GM21717 (cell line): ENCODE results near the gene TMEM151A.
"Not testable (repeated sequence)": the region's sequence is repeated elsewhere in the genome, so short reads cannot be mapped to it uniquely, and the experiment has no call there.

Experiments
- ATAC-seq: cut with Tn5 transposase; IDR thresholded peaks from one replicate; pipeline ENCODE4 v1.9.1; 2021; ENCODE audit warnings: mild to moderate bottlenecking, moderate library complexity; ENCODE audit not compliant: unreplicated experiment

The TMEM151A gene

DNA sequence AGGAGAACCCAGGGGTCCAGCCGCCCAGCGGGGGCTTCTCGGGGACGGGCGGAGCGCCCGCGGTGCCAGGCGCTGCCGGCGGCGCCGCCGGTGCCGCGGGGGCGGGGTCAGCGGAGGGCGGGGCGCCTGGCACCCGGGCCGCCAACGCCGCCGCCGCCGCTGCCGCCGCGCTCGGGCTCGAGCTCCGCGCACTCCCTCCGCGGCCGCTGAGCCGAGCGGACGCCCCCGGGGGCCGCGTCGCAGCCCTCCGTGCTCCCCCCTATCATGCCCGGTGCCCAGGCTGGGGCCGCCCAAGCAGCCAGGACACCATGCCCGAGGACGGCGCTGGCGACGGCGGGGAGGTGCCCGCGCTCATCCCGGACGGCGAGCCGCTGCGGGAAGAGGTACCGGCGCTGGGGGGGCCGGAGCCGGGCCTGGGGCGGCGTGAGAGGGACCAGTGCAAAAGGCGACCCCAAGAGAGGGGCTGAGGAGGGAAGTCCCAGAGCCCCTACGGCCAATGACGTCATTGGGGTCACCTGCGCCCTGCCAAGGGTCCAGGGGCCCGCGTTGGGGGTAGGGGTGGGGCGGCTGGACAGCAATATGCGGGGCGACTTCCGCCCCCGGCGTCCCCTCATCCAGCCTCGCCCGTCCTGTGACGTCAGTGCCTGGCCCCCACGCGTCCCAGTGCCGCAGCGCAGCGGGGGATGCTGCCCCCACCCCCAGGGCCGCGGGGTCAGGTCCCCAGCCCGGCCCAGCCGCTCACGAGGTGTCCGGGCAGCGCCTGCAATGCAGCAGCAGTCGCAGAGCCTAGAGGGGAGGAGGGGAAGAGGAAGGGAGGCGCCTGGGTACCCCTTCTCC lies at the start of gene TMEM151A:
TSS of gene TMEM151A (plus strand) at position 189 of the 837 bp plus-strand sequence. CDS start at position 309, 120 bp downstream.
- no peak for ATAC-seq

DNA sequence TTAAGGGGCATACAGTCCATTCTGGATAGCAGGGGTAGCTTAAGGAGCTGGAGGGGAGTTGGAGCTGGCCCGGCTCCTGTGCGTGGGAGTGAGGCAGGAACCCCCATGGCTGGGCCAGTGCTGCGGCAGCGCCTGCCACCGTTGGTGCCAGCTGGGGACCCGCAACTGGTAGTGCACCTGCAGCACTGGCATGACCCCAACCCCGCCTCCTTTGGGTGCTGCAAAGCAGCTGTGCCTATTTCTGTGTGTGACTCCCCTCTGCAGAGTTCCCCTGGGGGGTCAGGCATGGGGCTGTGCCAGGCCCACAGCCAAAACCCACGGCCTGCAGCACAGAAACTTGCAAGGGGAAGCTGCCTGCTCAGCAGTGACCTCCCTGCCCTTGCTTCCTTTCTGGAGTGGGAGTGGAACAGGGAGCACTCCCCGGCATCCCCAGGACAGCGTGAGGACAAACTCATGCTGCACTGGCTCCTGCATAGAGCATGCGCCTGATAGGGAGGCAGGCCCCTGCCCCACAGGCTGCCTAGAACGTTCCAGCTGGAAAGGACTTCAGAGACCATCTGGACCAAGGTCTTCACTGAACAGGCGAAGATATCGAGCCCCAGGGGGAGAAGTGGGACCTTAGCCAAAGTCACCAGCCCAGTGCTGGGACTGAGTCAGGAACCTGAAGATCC lies 49.5 kb upstream of the TMEM151A start:
- no peak for ATAC-seq

DNA sequence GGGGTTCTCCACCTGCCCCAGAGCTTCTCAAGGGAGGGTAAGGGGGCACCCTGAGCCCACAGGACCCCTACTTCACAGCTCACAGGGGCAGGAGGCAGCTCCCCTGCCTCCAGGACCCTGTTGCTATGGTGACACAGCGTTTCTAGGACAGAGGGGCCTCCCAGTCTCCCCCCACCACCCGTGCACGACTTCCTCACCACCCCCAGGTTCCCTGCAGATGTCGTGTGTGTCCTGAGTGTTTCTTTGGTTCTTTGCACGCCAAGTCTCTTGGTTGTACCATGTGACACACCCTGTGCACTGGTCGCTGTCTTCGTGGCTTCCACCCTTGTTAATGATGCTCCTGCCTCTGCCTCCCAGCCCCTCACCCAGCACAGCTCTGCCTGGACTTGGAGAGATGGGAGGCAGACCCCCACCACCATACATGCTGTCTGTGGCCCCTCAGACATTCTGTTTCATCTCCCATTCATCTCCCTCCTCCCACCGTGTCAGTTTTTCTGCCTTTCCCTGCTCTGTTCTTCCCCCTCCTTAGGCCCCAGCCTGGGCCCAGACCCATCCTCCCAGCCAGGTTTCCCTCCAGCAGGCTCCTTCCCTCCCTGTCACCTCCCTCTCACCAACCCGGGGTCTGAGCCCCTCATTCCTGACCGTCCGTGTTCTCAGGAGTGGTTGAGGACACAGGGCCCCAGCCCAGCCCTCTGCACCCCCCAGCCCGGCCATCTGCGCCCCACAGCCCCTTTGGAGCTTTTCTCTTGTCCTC lies 47.7 kb upstream of the TMEM151A start:
- no peak for ATAC-seq

GRCh38 chr11:66247295-66247694 lies 44.4 kb upstream of the TMEM151A start:
- no peak for ATAC-seq

- ATAC-seq, result no peak
Observed at GRCh38 chr11:66247801-66248200, 43.9 kb upstream of the TMEM151A start.

- no peak for ATAC-seq
Observed at GRCh38 chr11:66248903-66249302, 42.8 kb upstream of the TMEM151A start.

GRCh38 chr11:66251809-66252208 lies 39.9 kb upstream of the TMEM151A start:
- no peak for ATAC-seq

- ATAC-seq, result not testable (repeated sequence)
Observed at GRCh38 chr11:66253081-66253480, 38.6 kb upstream of the TMEM151A start.

- no peak for ATAC-seq
Observed at GRCh38 chr11:66258473-66258893, 33.2 kb upstream of the TMEM151A start.

DNA sequence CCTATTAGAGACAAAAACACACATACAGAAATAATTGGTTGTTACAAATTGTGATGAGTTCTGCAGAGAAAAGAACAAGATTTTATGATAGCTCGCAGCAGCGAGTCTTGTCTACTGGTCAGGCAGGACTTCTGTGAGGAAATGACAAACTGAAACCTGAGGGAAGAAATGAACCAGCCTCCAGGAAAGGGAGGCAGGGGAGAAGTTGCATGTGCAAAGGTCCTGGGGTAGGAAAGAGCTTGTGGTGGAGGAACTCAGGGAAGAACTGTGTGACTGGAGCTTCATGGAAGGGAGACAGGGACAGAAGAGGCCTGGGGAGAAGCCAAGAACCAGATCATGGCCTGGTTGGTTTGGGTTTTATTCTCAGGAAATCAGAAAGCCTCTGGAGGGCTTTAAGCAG lies 32.5 kb upstream of the TMEM151A start:
- no peak for ATAC-seq

GRCh38 chr11:66259956-66260355 lies 31.7 kb upstream of the TMEM151A start:
- no peak for ATAC-seq

DNA sequence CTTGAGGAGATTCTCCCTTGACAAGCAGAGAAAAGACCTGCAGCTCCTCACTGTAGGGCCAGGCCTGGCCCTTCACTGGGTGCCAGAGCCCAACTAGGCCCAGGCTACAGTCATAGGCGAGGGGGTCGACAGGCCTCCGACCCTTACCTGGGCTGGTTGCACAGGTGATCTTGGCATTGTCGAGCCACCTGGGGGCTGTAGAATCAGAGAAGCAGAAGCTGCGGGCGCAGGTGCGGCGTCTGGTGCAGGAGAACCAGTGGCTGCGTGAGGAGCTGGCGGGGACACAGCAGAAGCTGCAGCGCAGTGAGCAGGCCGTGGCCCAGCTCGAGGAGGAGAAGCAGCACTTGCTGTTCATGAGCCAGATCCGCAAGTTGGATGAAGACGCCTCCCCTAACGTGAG lies 30.1 kb upstream of the TMEM151A start:
- ATAC-seq, result no peak

GRCh38 chr11:66262191-66262590 lies 29.5 kb upstream of the TMEM151A start:
- ATAC-seq, result no peak

GRCh38 chr11:66262696-66263095 lies 29.0 kb upstream of the TMEM151A start:
- no peak for ATAC-seq

DNA sequence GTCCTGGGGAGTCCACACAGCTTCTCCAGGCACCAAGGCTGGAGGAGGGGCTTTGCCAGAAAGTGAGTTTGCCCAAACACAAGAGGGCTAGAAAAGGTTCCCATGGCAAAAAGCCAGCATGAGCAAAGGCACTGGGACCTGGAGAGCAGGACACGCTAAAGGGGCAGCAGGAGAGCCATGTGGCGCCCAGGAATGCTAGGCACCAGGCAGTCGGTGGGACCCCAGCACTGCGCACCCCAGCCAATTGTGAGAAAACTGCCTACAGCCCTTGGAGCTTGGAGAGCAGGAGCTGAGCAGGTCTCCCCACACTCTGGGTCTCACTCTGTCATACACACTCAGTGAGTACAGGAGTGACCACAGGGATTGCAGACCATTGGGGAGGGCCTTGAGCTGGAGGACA lies 28.5 kb upstream of the TMEM151A start:
- no peak for ATAC-seq

DNA sequence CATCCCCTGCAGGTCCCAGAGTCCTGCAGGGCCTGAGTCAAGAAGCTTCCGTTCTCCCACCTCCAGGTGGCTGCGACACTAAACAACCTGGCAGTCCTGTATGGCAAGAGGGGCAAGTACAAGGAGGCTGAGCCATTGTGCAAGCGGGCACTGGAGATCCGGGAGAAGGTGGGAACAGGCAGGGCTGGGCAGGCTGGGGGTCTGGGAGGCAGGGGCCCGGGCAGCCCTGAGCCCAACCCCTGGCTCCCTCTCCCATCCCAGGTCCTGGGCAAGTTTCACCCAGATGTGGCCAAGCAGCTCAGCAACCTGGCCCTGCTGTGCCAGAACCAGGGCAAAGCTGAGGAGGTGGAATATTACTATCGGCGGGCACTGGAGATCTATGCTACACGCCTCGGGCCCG lies 27.9 kb upstream of the TMEM151A start:
- no peak for ATAC-seq

DNA sequence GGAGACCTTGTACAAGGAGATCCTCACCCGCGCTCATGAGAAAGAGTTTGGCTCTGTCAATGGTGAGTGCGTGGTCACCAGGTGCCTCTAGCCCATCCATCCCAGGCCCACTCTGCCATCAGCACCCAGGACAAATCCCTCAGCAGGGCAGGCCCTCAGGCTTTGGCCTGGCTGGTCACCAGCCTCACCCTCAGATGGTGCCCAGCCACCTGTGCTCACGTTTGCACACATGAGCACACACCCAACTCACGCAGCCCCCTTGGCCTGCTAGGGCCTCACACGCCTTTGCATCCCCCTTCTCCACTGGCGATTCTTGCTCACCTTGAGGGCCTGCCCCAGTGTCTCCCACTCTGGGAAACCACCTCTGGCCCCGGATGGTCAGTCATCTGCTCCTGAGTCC lies 27.3 kb upstream of the TMEM151A start:
- ATAC-seq, result no peak

DNA sequence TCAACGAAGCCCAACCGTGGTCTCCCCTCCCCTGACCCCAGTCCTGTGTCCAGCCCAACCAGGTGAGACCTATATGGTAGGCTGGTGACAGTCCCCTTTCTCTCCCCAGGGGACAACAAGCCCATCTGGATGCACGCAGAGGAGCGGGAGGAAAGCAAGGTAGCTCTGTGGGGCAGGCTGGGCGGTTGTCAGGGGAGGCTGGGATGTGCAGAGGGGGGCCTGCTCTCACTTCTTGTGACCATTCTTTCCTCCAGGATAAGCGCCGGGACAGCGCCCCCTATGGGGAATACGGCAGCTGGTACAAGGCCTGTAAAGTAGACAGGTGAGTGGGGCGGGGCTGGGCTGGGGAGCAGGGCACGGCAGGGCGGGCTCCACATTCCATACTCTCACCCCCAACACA lies 26.8 kb upstream of the TMEM151A start:
- no peak for ATAC-seq

- ATAC-seq, result no peak
Observed at GRCh38 chr11:66265531-66266377, 25.9 kb upstream of the TMEM151A start.

GRCh38 chr11:66266378-66267038 lies 25.2 kb upstream of the TMEM151A start:
- ATAC-seq, result no peak
